Stimulated activated CD4-positive, alpha-beta T cell treated with anti-CD3 and anti-CD28 coated beads, Interleukin-4, amount 100 ng/mL, for 48 hours (primary cell): Measurements from ENCODE around the gene HAS3.
"Not testable (repeated sequence)": the region's sequence is repeated elsewhere in the genome, so short reads cannot be mapped to it uniquely, and the experiment has no call there.

Experiments used
- DNase-seq, 2 donors: peaks; one replicate each; pipeline ENCODE4 v3.0.0-alpha.2; 2020; ENCODE audit warnings: low read depth in 2 of 2

Gene HAS3, protein sequence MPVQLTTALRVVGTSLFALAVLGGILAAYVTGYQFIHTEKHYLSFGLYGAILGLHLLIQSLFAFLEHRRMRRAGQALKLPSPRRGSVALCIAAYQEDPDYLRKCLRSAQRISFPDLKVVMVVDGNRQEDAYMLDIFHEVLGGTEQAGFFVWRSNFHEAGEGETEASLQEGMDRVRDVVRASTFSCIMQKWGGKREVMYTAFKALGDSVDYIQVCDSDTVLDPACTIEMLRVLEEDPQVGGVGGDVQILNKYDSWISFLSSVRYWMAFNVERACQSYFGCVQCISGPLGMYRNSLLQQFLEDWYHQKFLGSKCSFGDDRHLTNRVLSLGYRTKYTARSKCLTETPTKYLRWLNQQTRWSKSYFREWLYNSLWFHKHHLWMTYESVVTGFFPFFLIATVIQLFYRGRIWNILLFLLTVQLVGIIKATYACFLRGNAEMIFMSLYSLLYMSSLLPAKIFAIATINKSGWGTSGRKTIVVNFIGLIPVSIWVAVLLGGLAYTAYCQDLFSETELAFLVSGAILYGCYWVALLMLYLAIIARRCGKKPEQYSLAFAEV

DNA sequence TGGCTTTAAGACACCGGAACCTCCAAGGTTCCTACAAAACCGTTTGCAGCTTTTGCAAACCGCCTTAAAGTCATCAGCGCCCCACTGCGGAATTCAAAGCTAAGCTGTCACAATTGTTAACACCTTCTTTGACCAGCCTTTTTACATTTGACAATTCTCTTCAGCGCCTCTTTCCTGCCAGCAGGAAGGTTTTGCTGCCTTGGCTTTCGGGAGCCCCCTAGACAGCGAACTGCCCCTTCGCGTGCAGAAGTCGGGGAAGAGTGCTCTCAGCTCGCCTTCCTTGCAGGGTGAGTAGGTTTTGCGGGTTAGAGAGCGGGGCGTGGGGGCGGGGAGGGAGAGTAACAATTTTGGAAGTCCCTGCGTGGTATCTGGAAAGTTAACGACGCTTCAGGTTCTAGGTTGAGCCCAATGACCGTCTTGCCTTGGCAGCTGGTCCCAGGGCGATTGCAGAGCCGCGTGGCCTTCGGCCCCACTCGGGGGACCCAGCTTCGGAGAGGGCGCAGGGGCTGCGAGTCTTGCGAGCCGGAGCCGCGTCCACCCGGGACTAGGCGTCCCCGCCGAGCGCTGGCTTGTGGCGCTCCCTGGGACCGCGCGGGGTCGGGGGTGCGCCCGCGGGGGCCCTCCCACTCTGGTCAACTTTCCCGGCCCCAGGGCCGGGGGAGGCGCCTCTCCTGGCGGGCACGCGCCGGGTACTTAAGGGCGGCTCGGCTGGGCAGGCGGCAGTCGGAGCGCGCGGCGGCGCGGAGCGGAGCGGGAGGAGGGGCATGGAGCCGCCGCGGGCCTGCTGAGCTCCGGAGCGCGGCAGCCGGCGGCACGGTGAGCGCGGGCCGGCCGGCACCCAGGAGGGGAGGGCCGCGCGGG is at the start of gene HAS3:
Gene HAS3, plus strand, starts transcription at position 153 of the 861 bp plus-strand sequence. CDS start 3,743 bp downstream, outside the sequence.
- DNase-seq: peak in 1 of 2 donors; percentile 28

DNA sequence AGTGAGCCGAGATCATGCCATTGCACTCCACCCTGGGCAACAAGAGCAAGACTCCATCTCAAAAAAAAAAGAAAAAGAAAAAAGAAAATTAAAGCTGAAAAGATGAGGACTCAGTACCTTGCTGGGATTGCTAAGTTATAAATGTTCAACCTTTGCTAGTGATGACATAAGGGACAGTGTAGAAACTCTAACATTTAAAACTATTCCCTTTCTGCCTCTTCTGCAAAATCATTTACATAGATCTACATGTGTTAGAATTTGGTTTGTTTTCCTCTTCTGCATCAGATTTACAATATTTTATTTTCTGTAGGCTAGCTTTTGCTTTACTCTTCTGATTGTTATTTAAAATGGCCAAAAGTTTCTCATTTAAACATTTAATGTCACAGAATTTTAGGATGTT is 49.5 kb upstream of the HAS3 start:
- no peak for DNase-seq

DNA sequence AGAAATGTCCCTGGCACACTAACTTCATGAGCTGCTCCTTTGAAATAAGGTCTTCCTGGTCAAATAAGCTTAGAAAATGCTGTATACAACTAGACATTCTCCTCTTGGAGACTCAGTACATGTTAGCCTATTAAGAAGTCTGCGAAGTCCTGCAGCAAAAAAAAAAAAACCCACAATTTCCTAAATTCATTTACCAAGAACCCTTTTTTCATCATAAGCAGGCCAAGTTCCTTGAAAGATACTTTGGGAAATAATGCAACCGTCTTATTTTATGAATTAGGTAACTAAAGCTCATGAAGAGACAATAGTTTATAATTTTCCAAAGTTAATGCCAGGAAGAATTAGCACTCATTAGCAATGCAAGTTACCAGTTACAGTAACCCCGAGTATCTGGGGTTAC is 49.0 kb upstream of the HAS3 start:
- no peak for DNase-seq

DNA sequence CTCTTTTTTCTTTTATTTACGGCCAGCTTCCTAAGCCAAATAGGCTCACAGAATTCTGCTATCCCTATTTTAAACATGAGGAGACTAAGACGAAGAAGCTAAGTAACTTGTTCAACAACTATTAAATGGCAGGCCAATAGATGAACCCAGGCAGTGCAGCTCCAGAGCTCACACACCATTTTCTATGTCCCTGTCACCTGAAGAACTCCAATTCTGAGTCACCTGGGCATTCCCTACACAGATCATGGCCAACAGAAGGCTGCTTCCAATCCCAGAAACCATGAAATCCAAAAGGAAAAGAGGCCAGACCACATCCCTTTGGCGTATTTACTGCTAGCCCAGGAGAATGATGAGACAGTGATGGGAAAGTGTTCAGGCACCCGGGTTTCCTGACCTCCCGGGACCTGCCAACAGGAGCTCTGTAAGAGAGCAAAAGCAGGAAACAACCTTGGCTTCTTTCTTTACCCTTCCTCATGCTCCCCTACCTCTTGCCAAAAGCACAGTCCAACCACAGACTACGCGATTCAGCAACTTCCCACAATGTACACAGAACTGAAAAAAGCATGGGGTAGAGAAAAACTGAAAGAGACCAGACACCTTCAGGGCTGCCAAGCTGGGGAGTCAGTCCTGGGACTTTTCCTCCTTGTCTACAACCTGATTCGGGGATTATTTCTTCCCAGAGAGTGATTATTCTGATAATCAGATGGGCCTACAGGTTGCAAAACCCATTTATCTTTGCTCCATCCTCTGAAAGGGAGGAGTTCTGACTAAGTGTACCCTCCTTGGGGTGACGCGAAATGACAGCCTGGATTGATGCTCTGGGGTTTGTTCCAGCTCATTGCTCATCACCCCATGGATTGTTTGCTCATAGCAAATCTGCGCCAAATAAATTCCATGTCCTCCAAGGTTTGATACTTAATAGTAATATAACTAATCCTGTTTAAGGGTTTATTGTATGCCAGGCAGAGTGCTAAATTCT is 47.8 kb upstream of the HAS3 start:
- DNase-seq: no peak

DNA sequence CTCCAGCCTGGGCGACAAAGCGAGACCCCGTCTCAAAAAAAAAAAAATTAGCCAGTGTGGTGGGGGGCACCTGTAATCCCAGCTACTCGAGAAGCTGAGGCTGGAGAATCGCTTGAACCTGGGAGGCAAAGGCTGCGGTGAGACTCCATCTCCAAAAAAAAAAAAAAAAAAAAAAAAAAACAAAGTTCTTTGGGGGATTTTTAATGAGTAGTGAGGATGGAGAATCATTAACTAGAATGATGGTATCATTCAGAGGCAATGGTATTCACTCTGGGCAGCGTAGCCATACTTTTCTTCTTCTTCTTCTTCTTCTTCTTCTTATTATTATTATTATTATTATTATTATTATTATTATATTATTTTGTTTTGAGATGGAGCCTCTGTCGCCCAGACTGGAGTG is 42.0 kb upstream of the HAS3 start:
- DNase-seq: not testable (repeated sequence)

DNA sequence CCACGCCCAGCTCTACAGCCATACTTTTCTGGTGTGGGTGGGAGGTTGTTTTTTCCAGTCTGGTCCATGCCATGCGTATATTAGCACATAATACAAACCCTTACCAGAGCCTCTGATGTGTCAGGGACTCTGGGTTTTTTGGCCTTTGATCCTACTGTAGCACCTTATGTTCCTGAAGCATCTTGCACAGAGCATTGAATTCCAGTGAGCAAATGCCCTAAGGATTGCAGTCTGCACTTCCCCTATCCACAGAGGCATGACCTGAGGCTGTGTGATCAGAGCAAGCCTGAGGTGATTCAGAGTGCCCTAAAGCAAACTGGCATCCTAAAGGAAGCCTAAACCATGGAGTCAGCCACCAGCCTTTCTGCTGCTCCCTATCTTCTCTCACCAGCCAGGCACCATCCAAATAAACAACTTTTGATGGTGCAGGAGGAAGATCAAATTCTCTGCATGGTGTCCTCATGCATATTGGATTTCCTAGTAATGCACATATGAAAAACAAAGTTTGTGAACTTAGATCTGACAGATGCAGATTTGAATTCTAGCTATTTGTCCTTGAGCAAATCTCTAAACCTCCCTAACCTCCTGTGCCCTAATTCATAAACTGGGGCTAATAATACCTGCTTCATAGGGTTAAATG is 41.2 kb upstream of the HAS3 start:
- DNase-seq: no peak

DNA sequence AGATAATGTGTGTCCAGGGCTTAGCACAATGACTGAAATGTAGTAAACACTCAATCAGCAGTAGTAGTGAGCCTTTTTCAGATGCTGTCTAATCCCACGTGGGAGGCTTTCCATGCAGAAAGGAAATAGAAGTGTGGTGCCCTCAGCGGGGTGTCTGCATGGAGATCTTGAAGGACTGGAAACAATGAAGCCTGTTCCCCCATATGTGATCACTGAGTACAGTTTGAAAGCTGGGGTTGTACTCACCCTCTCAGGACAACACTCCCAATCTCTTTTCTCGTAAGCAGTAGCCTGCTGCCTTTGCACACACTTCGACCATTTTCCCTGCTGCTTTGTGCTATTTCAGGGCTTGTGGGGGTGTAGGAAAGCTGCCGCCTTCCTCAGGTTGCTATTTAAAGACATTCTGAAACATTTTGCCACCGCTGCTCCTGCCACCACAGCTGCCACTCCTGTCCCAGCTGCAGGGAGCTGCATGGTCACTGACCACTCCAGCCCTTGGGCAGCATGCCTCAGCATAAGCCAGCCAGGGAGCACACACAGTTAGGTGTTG is 40.6 kb upstream of the HAS3 start:
- no peak for DNase-seq

DNA sequence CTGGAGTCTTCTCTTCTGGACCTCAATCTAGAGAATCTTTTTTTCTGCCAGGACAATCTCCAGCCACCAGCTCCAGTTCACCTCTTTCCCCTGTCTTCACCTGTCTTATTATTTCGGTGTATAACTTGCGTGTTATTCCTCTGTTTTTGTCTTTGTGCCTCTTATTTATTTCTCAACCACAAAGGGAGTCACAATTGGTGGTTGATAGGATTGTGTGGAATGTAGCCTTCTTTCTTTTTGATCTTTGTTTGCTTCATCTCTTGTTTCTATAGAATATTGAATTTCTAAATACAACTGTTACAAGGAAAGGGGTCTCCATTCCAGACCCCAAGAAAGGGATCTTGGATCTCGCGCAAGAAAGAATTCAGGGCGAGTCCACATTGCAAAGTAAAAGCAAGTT is 35.9 kb upstream of the HAS3 start:
- DNase-seq: no peak

DNA sequence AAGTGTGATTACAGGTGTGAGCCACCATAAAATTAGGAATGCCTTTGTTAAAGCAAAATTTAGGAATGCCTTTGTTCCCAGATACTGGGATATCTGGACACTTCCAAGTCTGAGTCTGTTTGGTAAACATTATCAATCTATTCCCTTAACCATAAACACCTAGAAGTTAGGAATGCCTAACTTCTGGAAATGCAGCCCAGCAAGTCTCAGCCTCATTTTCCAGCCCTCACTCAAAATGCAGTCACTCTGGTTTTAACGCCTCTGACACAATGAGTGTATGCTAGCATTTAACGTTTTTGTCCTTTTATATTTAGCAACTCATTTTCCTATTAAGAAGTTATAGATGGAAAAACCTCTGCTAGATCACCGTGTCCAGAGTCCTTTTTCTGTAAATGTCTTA is 34.4 kb upstream of the HAS3 start:
- no peak for DNase-seq

DNA sequence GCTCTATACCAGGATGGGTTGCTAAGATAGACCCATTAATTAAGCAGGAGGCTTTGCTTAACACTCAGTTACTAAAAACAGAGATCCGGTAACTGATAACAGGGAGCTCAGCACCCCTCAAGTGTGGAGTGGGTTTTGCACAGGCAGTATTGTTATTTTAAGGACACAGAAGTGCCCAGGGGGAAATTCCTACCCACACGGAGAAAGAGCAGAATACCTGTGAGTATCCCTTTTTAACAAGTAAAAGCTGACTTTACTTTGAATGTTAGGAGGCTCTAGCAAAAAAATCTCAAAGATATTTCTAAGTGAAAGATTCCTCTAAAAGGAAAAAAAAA is 32.8 kb upstream of the HAS3 start:
- DNase-seq: no peak

DNA sequence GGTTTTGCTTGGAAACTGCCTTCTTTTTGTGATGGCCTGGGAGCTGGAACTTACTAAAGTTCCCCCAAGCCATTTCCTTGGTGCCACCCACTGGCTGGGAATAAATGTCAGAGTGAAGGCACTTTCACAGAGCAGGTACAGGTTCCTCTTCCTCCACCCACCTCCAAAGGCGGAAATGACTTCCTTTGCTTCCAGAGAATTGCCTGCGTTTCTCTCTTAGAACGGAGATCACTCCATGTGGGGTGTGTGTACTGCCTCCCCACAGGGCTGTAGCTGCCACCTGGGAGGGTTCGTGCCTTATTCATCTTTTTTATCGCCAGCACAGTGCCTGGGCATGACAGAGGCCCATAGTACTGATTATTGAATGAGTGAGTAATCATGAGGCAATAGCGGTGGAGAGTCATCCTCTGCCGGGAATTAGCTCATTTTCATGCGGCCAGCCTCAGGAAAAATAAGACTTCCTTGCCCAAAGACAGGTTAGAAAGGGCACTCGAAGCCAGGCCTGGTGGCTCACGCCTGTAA is 32.2 kb upstream of the HAS3 start:
- DNase-seq: no peak

DNA sequence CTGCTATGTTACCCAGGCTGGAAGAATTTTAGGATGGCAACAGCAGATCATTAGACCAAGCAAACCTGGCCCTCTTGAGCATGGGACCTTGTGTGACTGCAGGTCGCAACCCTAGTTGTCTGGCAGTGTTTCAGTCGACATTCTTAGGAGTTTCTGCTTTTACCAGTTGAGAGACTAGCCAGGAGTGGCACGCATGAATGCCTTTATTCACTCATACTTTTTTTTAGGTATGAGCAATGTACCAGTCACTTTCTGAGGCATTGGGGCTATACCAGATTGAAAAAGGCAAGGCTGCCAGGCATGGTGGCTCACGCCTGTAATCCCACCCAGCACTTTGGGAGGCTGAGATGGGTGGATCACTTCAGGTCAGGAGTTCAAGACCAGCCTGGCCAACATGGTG is 28.2 kb upstream of the HAS3 start:
- DNase-seq: no peak

DNA sequence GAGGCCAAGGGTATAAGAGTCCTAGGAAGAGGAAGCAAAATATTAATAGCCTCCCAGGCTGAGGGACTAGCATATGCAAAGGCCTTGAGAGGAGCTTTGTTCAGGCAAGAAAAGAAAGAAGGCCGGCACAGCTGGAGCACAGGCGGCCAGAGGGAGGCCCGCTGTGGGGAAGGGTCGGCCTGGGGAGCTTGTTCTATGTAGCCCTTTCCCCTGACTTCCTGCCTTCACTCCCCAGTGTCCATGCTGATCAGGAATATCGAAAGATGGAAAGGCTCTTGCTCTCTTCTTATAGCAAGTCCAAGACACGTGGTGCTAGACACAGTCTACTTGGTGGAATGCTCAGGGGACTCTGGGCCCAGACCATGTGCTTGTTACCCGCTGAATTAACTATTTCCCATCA is 27.4 kb upstream of the HAS3 start:
- no peak for DNase-seq

DNA sequence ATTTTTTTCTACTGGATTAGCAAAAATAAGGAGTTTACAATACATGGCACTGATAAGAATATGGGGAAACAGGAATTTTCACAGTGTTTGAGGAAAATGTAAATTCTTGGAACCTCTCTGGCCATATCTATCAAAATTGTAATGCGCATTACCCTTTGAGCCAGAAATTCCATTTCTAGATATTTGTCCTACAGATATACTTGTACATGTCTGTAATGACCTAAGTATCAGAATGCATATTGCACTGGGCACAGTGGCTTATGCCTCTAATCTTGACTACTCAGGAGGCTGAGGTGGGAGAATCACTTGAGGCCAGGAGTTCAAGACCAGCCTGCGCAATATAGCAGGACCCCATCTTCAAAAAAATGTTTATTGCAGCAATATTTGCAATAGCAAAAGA is 25.8 kb upstream of the HAS3 start:
- no peak for DNase-seq

DNA sequence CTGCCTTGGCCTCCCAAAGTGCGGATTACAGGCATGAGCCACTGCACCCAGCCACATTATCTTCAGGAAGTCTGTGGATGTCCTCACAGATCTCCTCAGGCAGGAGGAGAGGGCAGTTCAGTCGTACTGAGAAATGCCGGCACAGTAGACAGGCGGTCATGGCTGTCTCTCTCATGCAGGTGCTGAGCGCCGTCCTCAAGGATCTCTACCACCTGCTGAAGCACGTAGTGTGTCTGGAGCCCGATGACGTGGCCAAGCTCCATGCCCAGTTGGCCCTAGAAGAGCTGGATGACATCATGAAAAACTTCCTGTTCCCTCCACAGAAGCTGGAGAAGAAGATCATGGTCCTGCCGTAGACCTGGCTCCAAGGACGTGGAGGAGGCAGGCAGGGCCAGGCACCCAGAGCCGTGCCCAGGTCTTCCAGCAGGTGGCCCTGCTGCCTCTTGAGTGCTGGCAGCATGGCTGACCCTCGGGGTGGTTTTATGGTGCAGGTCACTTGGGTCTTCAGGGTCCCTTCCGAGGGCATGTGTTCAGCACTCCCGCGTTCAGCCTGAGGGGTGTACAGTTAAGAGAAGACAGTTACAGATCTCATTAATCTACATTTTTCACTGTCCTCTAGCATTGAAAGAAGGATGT is 22.0 kb upstream of the HAS3 start:
- DNase-seq: no peak

DNA sequence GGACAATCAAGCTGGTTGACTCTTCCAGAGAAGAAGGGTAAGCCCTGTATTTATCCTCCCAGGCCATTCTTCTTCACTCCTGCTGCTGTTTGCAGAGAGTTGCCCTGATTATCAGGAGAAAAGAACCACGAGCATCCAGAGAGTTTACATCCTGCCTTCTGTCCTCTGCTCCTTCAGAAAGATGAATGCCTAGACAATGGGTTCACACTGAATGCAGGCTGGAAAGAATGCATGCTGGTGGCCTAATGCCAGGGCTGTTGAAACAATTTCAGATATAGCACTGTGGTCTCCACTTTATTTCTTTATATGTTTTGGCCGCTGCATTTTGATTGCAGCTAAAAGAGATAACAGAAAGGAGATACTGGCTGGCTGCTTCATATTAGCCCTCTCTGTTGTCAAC is 21.2 kb upstream of the HAS3 start:
- DNase-seq: no peak

DNA sequence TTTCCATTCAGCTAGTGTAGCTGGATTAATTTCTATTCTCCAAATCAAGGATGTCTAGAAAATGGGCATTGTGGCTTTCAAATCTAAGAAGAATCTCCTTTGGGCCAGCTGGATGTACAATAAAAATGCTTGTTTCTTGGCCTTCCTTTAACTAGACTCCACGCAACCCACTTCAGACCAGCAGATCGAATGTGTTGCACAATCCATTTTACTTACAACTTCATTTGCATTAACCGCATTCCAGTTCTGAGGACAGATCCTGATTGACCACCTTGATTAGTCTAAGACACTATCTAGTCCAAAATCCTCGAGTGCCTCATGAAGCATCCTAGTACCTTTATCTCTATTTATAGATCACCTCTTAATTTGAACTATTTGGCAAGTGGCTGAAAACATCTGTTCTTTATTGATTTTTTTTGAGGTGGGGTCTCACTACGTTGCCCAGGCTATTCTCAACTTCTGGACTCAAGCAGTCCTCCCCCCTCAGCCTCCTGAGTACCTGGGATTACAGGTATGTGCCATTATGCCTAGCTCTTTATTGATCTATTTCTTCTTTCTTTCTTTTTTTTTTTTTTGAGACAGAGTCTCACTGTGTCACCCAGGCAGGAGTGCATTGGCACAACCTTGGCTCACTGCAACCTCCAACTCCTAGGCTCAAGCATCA is 20.3 kb upstream of the HAS3 start:
- no peak for DNase-seq

DNA sequence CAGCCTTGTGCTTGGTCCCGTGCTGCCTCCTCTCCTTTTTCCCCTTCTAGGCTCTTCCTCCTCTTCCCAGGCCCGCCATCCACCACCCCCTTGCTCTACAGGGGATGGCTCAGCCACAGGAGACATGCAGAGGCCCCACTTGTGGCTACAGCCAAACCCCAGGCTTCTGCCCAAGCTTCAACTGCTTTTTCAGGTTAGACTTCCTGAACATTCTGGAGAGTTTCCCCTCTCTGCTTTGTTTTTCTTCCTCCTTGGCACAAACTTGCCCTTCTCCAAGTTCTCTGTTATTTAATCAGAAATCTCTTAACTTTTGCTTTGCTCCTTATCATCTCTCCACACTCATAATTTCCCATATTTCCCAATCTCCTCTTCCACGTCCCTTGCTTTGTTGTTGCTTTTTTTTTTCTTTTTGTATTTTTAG is 18.3 kb upstream of the HAS3 start:
- DNase-seq: no peak

DNA sequence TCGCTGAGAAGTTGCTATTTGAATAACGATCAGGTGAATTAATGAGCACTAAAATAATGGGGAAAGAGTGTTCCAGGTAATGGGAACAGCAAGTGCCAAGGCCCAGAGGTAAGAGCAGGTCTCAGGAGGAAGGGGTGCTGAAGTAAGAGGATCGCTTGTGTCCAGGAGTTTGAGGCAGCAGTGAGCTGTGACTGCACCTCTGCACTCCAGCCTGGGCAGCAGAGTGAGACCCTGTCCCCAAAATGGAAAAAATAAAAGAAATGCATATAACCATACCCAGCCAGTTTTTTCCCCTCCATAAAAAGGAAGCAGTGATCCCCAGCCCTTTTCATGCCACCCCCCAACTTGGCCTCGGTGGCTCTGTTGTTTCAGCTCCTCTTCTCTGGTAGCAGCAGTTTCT is 16.8 kb upstream of the HAS3 start:
- no peak for DNase-seq
